H9 (cell line): ENCODE measurements around the gene F13A1. TPM values are rescaled to one million over a fixed set of nuclear protein-coding genes. Genes with fewer than 3 reads are reported as not detected.

Experiments used
- DNase-seq: peaks from one replicate; pipeline ENCODE4 v3.0.0-alpha.2; 2017
- H2AFZ ChIP-seq: one replicate; pipeline ENCODE4 v1.6.1; 2013; ENCODE audit warnings: mild to moderate bottlenecking, low read length, control low read depth, moderate library complexity
- H2AK5ac ChIP-seq: 2 replicates; pipeline ENCODE4 v1.6.1; 2013; ENCODE audit warnings: low read length, control low read depth, mixed read lengths; ENCODE audit not compliant: insufficient read length
- H2BK120ac ChIP-seq: one replicate; pipeline ENCODE4 v1.6.1; 2013; ENCODE audit warnings: low read depth, mild to moderate bottlenecking, low read length, control low read depth, inconsistent platforms; ENCODE audit not compliant: poor library complexity, severe bottlenecking
- H2BK12ac ChIP-seq: 2 replicates; pipeline ENCODE4 v1.6.1; 2013; ENCODE audit warnings: low read length, control low read depth, mixed read lengths, low read depth; ENCODE audit not compliant: insufficient read length
- H2BK15ac ChIP-seq: 2 replicates; pipeline ENCODE4 v1.6.1; 2013; ENCODE audit warnings: low read depth, low read length, control low read depth
- H2BK20ac ChIP-seq: one replicate; pipeline ENCODE4 v1.6.1; 2013; ENCODE audit warnings: low read depth, mild to moderate bottlenecking, low read length, control low read depth, inconsistent platforms; ENCODE audit not compliant: poor library complexity, severe bottlenecking
- H2BK5ac ChIP-seq: 2 replicates; pipeline ENCODE4 v1.6.1; 2013; ENCODE audit warnings: low read length, control low read depth, mixed read lengths; ENCODE audit not compliant: insufficient read length
- H3K14ac ChIP-seq: 2 replicates; pipeline ENCODE4 v1.6.1; 2013; ENCODE audit warnings: low read length, control low read depth; ENCODE audit not compliant: insufficient read depth
- H3K18ac ChIP-seq: 2 replicates; pipeline ENCODE4 v1.6.1; 2013; ENCODE audit warnings: low read depth, mild to moderate bottlenecking, mixed read lengths, low read length, control low read depth; ENCODE audit not compliant: insufficient read length
- H3K23ac ChIP-seq: 2 replicates; pipeline ENCODE4 v1.6.1; 2013; ENCODE audit warnings: low read length, control low read depth, mixed read lengths, low read depth; ENCODE audit not compliant: insufficient read length
- H3K23me2 ChIP-seq: 2 replicates; pipeline ENCODE4 v1.6.1; 2013; ENCODE audit warnings: low read depth, mild to moderate bottlenecking, mixed read lengths, low read length, control low read depth; ENCODE audit not compliant: insufficient read length, poor library complexity, severe bottlenecking
- H3K27ac ChIP-seq: 2 replicates; pipeline ENCODE4 v1.5.1; 2013; ENCODE audit warnings: low read length, control low read depth, mixed read lengths, low read depth; ENCODE audit not compliant: insufficient read length
- H3K27me3 ChIP-seq: 2 replicates; pipeline ENCODE4 v1.6.1; 2013; ENCODE audit warnings: low read length, control low read depth, inconsistent platforms; ENCODE audit not compliant: insufficient read depth
- H3K4ac ChIP-seq: 2 replicates; pipeline ENCODE4 v1.6.1; 2013; ENCODE audit warnings: low read depth, mild to moderate bottlenecking, control low read depth, inconsistent platforms, low read length, moderate library complexity
- H3K4me1 ChIP-seq: 2 replicates; pipeline ENCODE4 v1.6.1; 2013; ENCODE audit warnings: low read length, control low read depth, inconsistent platforms; ENCODE audit not compliant: insufficient read depth
- H3K4me2 ChIP-seq: 2 replicates; pipeline ENCODE4 v1.6.1; 2013; ENCODE audit warnings: low read length, control low read depth, mixed read lengths; ENCODE audit not compliant: insufficient read length, insufficient read depth
- H3K56ac ChIP-seq: 2 replicates; pipeline ENCODE4 v1.6.1; 2013; ENCODE audit warnings: low read depth, mild to moderate bottlenecking, mixed read lengths, low read length, control low read depth; ENCODE audit not compliant: insufficient read length
- H3K79me1 ChIP-seq: 2 replicates; pipeline ENCODE4 v1.6.1; 2013; ENCODE audit warnings: low read depth, mild to moderate bottlenecking, moderate library complexity, low read length, control low read depth, inconsistent platforms; ENCODE audit not compliant: insufficient read depth, poor library complexity, severe bottlenecking
- H3K79me2 ChIP-seq: 2 replicates; pipeline ENCODE4 v1.6.1; 2013; ENCODE audit warnings: low read length, control low read depth, inconsistent platforms; ENCODE audit not compliant: insufficient read depth
- H3K9ac ChIP-seq: 2 replicates; pipeline ENCODE4 v1.6.1; 2013; ENCODE audit warnings: low read length, control low read depth, mixed read lengths; ENCODE audit not compliant: insufficient read length; ENCODE audit errors: extremely low read depth
- H3K9me3 ChIP-seq: one replicate; pipeline ENCODE4 v1.6.1; 2013; ENCODE audit warnings: low read depth, low read length, inconsistent platforms; ENCODE audit not compliant: control insufficient read depth
- H3T11ph ChIP-seq: one replicate; pipeline ENCODE4 v1.6.1; 2013; ENCODE audit warnings: mild to moderate bottlenecking, low read length, control low read depth, inconsistent platforms
- H4K20me1 ChIP-seq: one replicate; pipeline ENCODE4 v1.6.1; 2013; ENCODE audit not compliant: control insufficient read depth, insufficient read length, insufficient read depth
- H4K5ac ChIP-seq: 2 replicates; pipeline ENCODE4 v1.6.1; 2013; ENCODE audit warnings: low read depth, mild to moderate bottlenecking, mixed read lengths, low read length, control low read depth; ENCODE audit not compliant: insufficient read length
- H4K8ac ChIP-seq: replicated peaks from 2 replicates; pipeline ENCODE4 v1.6.1; 2013; ENCODE audit warnings: low read length, control low read depth, mixed read lengths, low read depth; ENCODE audit not compliant: insufficient read length
- H4K91ac ChIP-seq: 2 replicates; pipeline ENCODE4 v1.6.1; 2013; ENCODE audit warnings: low read depth, mild to moderate bottlenecking, moderate library complexity, mixed read lengths, low read length, control low read depth; ENCODE audit not compliant: insufficient read length
- H3K27ac Mint-ChIP-seq, 3 experiments: 2 replicates in 2 of 3; 3 replicates in 1 of 3; pipeline ENCODE4 v1.8.0; 2020 to 2021; ENCODE audit warnings: mixed read lengths in 3 of 3, mild to moderate bottlenecking in 1 of 3, moderate library complexity in 1 of 3
- H3K27me3 Mint-ChIP-seq: 2 replicates; pipeline ENCODE4 v1.8.0; 2021; ENCODE audit warnings: low read depth, mild to moderate bottlenecking, moderate library complexity, mixed read lengths
- H3K36me3 Mint-ChIP-seq, 3 experiments: 2 replicates in 2 of 3; 3 replicates in 1 of 3; pipeline ENCODE4 v1.8.0; 2020 to 2021; ENCODE audit warnings: low read depth in 3 of 3, mixed read lengths in 3 of 3; ENCODE audit not compliant: insufficient read depth in 1 of 3
- H3K4me1 Mint-ChIP-seq, 2 experiments: 2 replicates each; pipeline ENCODE4 v1.8.0; 2020; ENCODE audit warnings: mixed read lengths in 2 of 2
- H3K4me3 Mint-ChIP-seq, 2 experiments: 2 replicates in 1 of 2; 3 replicates in 1 of 2; pipeline ENCODE4 v1.8.0; 2020 to 2021; ENCODE audit warnings: mild to moderate bottlenecking in 2 of 2, mixed read lengths in 2 of 2, moderate library complexity in 1 of 2
- H3K9me3 Mint-ChIP-seq, 2 experiments: 2 replicates in 1 of 2; 3 replicates in 1 of 2; pipeline ENCODE4 v1.8.0; 2020; ENCODE audit warnings: mild to moderate bottlenecking in 2 of 2, mixed read lengths in 2 of 2, moderate library complexity in 1 of 2
- CTCF ChIP-seq: fragments of 200-600 bp; sonication (generic); conservative IDR thresholded peaks from 3 replicates; pipeline ENCODE4 v1.8.0; 2021; ENCODE audit warnings: antibody characterized with exemption, mild to moderate bottlenecking
- WGBS: extraction: QIAGEN DNeasy Blood & Tissue Kit; methylation state at CpG from one replicate; pipeline ENCODE4 v1.1.7; 2013; ENCODE audit warnings: missing lambda C conversion rate, low lambda C conversion rate, mixed read lengths; ENCODE audit not compliant: insufficient read length; ENCODE audit errors: extremely low coverage; 5-methylcytosine and 5-hydroxymethylcytosine counted together
- total RNA-seq: library from RNA; stranded (reverse); gene quantifications from 2 replicates; pipeline ENCODE4 v1.2.1, GENCODE V29; 2021

The F13A1 gene
- total RNA-seq, 1 experiment from 2014 or later, result 0.15 TPM

DNA sequence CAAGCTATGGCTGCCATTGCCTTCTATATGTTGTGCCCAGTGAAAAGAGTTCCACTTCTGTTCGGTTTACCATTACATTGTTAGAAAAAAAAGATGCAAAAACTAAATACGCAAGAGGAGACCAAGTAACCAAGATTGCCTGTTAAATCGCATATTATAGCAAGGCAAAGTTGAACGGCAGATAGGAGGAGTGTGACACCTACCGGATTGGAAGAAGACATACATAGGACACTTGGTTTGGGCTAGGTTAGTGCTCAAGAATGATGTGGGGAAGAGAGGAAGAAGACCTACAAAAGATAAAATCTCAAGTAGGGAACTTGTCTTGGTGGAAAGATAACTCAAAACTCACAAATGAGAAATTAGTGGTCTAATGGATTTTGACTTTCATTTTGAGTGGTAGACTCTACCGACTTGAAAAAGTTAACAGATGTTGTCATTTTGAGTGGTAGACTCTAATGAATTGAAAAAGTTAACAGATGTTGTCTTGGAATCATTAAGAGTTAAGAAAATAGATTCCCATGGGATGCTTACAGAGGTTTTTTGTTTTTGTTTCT lies 95.5 kb downstream of the F13A1 start:
- Histone ChIP-seq H3K27ac (no peak overlapping the region), H2AFZ (no peak overlapping the region), H3K79me1 (no peaks in the 10 kb centered on the region), H3K4me1 (peaks cover 2% of the 10 kb centered on the region; the same call in 1 of the 2 replicates), H3K27me3 (no peaks in the 10 kb centered on the region), H4K91ac (no peak overlapping the region), H3K23ac (no peak overlapping the region), H2BK20ac (no peak overlapping the region), H4K8ac (no peak overlapping the region), H3K14ac (no peak overlapping the region), H3K4ac (no peak overlapping the region), H2AK5ac (no peak overlapping the region), H2BK5ac (no peak overlapping the region), H2BK15ac (no peak overlapping the region), H3K23me2 (no peaks in the 10 kb centered on the region), H3K56ac (no peak overlapping the region), H3K79me2 (no peaks in the 10 kb centered on the region), H3K9me3 (no peaks in the 10 kb centered on the region), H3K4me2 (no peak overlapping the region), H4K5ac (no peak overlapping the region), H3K18ac (no peak overlapping the region), H3T11ph (no peak overlapping the region), H2BK12ac (no peak overlapping the region), H2BK120ac (no peak overlapping the region), H3K9ac (no peak overlapping the region), H4K20me1 (no peaks in the 10 kb centered on the region)
- no peak; the same call in 2 of the 3 replicates for TF ChIP-seq CTCF
- no CpG with 5 or more reads among the region's 6 CpGs for WGBS
- Mint-ChIP-seq H3K36me3 (no peaks in the 10 kb centered on the region), H3K4me3 (no peak overlapping the region), H3K4me1 (peaks cover 10 to 14% of the 10 kb centered on the region in 2 experiments), H3K27ac (no peak overlapping the region), H3K9me3 (peaks cover 0 to 2% of the 10 kb centered on the region in 2 experiments; a peak in 2 of 5 replicates), H3K27me3 (no peaks in the 10 kb centered on the region; the same call in 1 of the 2 replicates)
- no peak for DNase-seq
